K562 (cell line): Measurements from ENCODE around the gene RTBDN. TPM values are rescaled to one million over a fixed set of nuclear protein-coding genes. Genes with fewer than 3 reads are reported as not detected.
A peak's percentile ranks its signal among the peaks of the same experiment; 100 is the strongest.

Experiments
- ARNT ChIP-seq, 2 experiments: fragments of 450-650 bp; IDR thresholded peaks; 2 replicates each; pipeline ENCODE4 v1.6.1; 2016; ENCODE audit warnings: mild to moderate bottlenecking in 1 of 2
- ELF4 ChIP-seq: fragments of 450-650 bp; formaldehyde crosslinking; IDR thresholded peaks from 2 replicates; pipeline ENCODE4 v1.4.0; 2022; ENCODE audit warnings: missing genetic modification characterization
- FOXA3 ChIP-seq, 2 experiments: fragments of 450-650 bp in 1 of 2; sonication (generic) in 1 of 2; formaldehyde crosslinking; IDR thresholded peaks in 1 of 2; conservative IDR thresholded peaks in 1 of 2; 2 replicates each; pipeline versions ENCODE4 v1.4.0 to v1.8.0; 2020 to 2022; ENCODE audit warnings: mild to moderate bottlenecking in 2 of 2, missing genetic modification reagents in 1 of 2
- GABPB1 ChIP-seq: sonication (generic); formaldehyde crosslinking; IDR thresholded peaks from 2 replicates; pipeline ENCODE4 v1.8.0; 2022; ENCODE audit warnings: mild to moderate bottlenecking, missing genetic modification reagents
- LEF1 ChIP-seq: fragments of 450-650 bp; IDR thresholded peaks from 2 replicates; pipeline ENCODE4 v1.6.1; 2016; ENCODE audit warnings: mild to moderate bottlenecking
- NRF1 ChIP-seq, 2 experiments: fragments of 450-650 bp; IDR thresholded peaks in 1 of 2; conservative IDR thresholded peaks in 1 of 2; 2 replicates each; pipeline ENCODE4 v1.6.1; 2014; ENCODE audit warnings: mild to moderate bottlenecking in 2 of 2
- POLR2A ChIP-seq: fragments of 450-650 bp; conservative IDR thresholded peaks from 2 replicates; pipeline ENCODE4 v1.6.1; 2016
- POLR2AphosphoS5 ChIP-seq: IDR thresholded peaks from 2 replicates; pipeline ENCODE4 v1.6.1; 2011; ENCODE audit warnings: mild to moderate bottlenecking, low read depth, low read length, moderate library complexity; ENCODE audit not compliant: control insufficient read depth, insufficient read depth
- RUNX1 ChIP-seq: sonication (generic); IDR thresholded peaks from 2 replicates; pipeline ENCODE4 v1.6.1; 2016; ENCODE audit warnings: antibody characterized with exemption, low read depth
- SAFB2 ChIP-seq: fragments of 200-400 bp; formaldehyde crosslinking; IDR thresholded peaks from 2 replicates; pipeline ENCODE4 v1.6.1; 2018; ENCODE audit warnings: borderline replicate concordance, low read length, low read depth, moderate library complexity; ENCODE audit not compliant: severe bottlenecking
- SIX5 ChIP-seq, 2 experiments: IDR thresholded peaks; 2 replicates each; pipeline ENCODE4 v1.6.1; 2011; ENCODE audit warnings: low read length in 2 of 2, borderline replicate concordance in 1 of 2, low read depth in 1 of 2, mild to moderate bottlenecking in 1 of 2, moderate library complexity in 1 of 2; ENCODE audit not compliant: insufficient read depth in 1 of 2
- TOE1 ChIP-seq, 2 experiments: fragments of 450-650 bp in 1 of 2; sonication (generic) in 1 of 2; formaldehyde crosslinking in 1 of 2; IDR thresholded peaks; 2 replicates each; pipeline versions ENCODE4 v1.7.1 to v1.8.0; 2016 to 2022; ENCODE audit warnings: borderline replicate concordance in 2 of 2, mild to moderate bottlenecking in 2 of 2, antibody characterized with exemption in 1 of 2, inconsistent platforms in 1 of 2, low read depth in 1 of 2, missing genetic modification reagents in 1 of 2, moderate library complexity in 1 of 2
- ZNF316 ChIP-seq: fragments of 450-650 bp; IDR thresholded peaks from 2 replicates; pipeline ENCODE4 v1.6.1; 2016
- polyA plus RNA-seq, 8 experiments: library from polyadenylated mRNA; depleted of rRNA in 4 of 8; stranded (reverse) in 5 of 8; unstranded in 3 of 8; fragments of >200 nt; fragmentation: Nextera tagmentation in 2 of 8; fragmentation: Illumina TruSeq in 1 of 8; extraction: Ambion mirVana in 2 of 8; extraction: Trizol in 1 of 8; gene quantifications; 2 replicates each; pipeline versions ENCODE4 v1.2.1 to v1.2.3, GENCODE V29; 2011 to 2014; ENCODE audit warnings: inconsistent platforms in 1 of 8, missing spikeins in 1 of 8
- total RNA-seq, 7 experiments: library from RNA; depleted of rRNA in 6 of 7; stranded (reverse); fragments of >200 nt in 6 of 7; fragmentation: Illumina TruSeq in 2 of 7; extraction: Trizol in 2 of 7; gene quantifications; 2 replicates each; pipeline versions ENCODE4 v1.2.1 to v1.2.3, GENCODE V29; 2011 to 2021; ENCODE audit warnings: low replicate concordance in 1 of 7
- TF ChIP-seq, protein P1 (sequence below): conservative IDR thresholded peaks from 2 replicates; pipeline ENCODE4 v1.6.1; 2011; ENCODE audit warnings: low read depth, mild to moderate bottlenecking, low read length; ENCODE audit not compliant: control insufficient read depth
- TF ChIP-seq, protein P2 (sequence below): sonication (generic); formaldehyde crosslinking; IDR thresholded peaks from 2 replicates; pipeline ENCODE4 v1.9.0; 2022; ENCODE audit warnings: mild to moderate bottlenecking, missing genetic modification reagents
- TF ChIP-seq, protein P3 (sequence below): sonication (generic); formaldehyde crosslinking; IDR thresholded peaks from 2 replicates; pipeline ENCODE4 v1.8.1; 2023; ENCODE audit warnings: mild to moderate bottlenecking, missing genetic modification reagents

The RTBDN gene
- total and polyA plus RNA-seq, 9 of the 15 experiments (the other 6 are each of a cell fraction or from before 2014, with no cell fraction given), result 0.20 to 2.3 (median 0.72) TPM; not detected in 1

DNA sequence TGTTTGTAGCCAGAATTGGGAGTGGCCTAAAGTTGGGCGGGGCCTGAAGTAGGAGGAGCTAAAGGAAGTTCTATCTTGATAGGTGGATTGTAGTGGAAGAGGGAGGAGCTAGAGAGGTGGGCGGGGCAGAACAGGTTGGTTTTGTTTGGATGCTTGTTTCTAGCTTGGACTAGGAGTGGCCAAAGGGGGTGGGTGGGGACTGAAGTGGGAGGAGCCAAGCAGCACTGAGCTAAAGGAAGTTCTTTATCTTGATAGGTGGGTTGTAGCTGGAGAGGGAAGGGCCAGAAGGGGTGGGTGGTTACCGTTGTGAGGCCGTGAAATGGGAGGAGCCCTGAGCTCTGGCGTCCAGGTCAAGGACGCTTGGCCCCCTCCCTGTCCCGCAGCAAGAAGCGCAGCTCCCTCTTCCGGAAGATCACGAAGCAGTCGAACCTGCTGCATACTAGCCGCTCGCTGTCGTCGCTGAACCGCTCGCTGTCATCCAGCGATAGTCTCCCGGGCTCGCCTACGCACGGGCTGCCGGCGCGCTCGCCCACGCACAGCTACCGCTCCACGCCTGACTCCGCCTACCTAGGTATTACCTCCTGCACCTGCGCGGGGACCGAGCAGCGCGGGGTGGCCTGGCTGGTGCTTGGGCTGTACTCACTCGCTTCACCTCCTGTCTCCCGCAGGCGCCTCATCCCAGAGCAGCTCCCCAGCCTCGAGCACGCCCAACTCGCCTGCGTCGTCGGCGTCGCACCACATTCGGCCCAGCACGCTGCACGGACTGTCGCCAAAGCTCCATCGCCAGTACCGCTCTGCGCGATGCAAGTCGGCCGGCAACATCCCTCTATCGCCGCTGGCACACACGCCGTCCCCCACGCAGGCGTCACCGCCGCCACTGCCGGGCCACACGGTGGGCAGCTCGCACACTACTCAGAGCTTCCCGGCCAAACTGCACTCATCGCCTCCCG is 38.8 kb upstream of the RTBDN start (continued):
- TF ChIP-seq, protein P1, sequence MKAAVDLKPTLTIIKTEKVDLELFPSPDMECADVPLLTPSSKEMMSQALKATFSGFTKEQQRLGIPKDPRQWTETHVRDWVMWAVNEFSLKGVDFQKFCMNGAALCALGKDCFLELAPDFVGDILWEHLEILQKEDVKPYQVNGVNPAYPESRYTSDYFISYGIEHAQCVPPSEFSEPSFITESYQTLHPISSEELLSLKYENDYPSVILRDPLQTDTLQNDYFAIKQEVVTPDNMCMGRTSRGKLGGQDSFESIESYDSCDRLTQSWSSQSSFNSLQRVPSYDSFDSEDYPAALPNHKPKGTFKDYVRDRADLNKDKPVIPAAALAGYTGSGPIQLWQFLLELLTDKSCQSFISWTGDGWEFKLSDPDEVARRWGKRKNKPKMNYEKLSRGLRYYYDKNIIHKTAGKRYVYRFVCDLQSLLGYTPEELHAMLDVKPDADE, result no peak
- TF ChIP-seq ARNT (IDR thresholded peaks at IDR 0.05), result no peak
- peak; percentile 61 for TF ChIP-seq GABPB1 (CRISPR knock-in tag)
- TF ChIP-seq, protein P2, sequence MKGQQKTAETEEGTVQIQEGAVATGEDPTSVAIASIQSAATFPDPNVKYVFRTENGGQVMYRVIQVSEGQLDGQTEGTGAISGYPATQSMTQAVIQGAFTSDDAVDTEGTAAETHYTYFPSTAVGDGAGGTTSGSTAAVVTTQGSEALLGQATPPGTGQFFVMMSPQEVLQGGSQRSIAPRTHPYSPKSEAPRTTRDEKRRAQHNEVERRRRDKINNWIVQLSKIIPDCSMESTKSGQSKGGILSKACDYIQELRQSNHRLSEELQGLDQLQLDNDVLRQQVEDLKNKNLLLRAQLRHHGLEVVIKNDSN (CRISPR knock-in tag), result 0 out of 2 replicates have a peak, but pooled peaks have one; percentile 5
- no peak for TF ChIP-seq ZNF316
- TF ChIP-seq ELF4 (CRISPR knock-in tag), result no peak
- TF ChIP-seq TOE1 (IDR thresholded peaks at IDR 0.05; ENCODE audit: borderline replicate concordance), result no peak
- no peak for TF ChIP-seq TOE1 (CRISPR knock-in tag; IDR thresholded peaks at IDR 0.05; ENCODE audit: borderline replicate concordance, low read depth)
- peak in 1 of 2 experiments; percentile 33; a peak in 2 of 4 replicates for TF ChIP-seq NRF1 (conservative IDR thresholded peaks at IDR 0.05 in 1 of 2, IDR thresholded peaks at IDR 0.05 in 1 of 2)
- no peak for TF ChIP-seq FOXA3 (CRISPR knock-in tag; conservative IDR thresholded peaks at IDR 0.05 in 1 of 2, IDR thresholded peaks at IDR 0.05 in 1 of 2)
- TF ChIP-seq SAFB2, result no peak
- TF ChIP-seq POLR2A, result no peak
- no peak for TF ChIP-seq LEF1
- TF ChIP-seq POLR2AphosphoS5, result no peak
- TF ChIP-seq RUNX1, result no peak
- TF ChIP-seq, protein P3, sequence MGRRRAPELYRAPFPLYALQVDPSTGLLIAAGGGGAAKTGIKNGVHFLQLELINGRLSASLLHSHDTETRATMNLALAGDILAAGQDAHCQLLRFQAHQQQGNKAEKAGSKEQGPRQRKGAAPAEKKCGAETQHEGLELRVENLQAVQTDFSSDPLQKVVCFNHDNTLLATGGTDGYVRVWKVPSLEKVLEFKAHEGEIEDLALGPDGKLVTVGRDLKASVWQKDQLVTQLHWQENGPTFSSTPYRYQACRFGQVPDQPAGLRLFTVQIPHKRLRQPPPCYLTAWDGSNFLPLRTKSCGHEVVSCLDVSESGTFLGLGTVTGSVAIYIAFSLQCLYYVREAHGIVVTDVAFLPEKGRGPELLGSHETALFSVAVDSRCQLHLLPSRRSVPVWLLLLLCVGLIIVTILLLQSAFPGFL, result no peak
- TF ChIP-seq SIX5 (IDR thresholded peaks at IDR 0.05; ENCODE audit: borderline replicate concordance in 1 of 2, insufficient read depth in 1 of 2, low read depth in 1 of 2, low read length in 2 of 2), result no peak
